MM.1S (cell line): ENCODE results near the gene CNTNAP4.

Source experiments
- DNase-seq: peaks from one replicate; pipeline ENCODE4 v3.0.0-alpha.2; 2015
- H2AFZ ChIP-seq: fragments of 300-600 bp; sonication (generic); 2 replicates; pipeline ENCODE4 v1.6.0; 2016; ENCODE audit warnings: antibody characterized with exemption, low read length
- H3F3A ChIP-seq: fragments of 300-600 bp; sonication (generic); 2 replicates; pipeline ENCODE4 v1.6.1; 2016; ENCODE audit warnings: mild to moderate bottlenecking, antibody characterized with exemption, low read length, moderate library complexity, mixed read lengths; ENCODE audit not compliant: insufficient read depth
- H3K27ac ChIP-seq: fragments of 300-600 bp; sonication (generic); 2 replicates; pipeline ENCODE4 v1.5.1; 2016; ENCODE audit warnings: mild to moderate bottlenecking, low read length
- H3K27me3 ChIP-seq: fragments of 300-600 bp; sonication (generic); replicated peaks from 2 replicates; pipeline ENCODE4 v1.6.0; 2016; ENCODE audit warnings: low read length; ENCODE audit not compliant: insufficient read depth
- H3K36me3 ChIP-seq: fragments of 300-600 bp; sonication (generic); replicated peaks from 2 replicates; pipeline ENCODE4 v1.6.1; 2016; ENCODE audit warnings: mild to moderate bottlenecking, low read length, mixed read lengths; ENCODE audit not compliant: insufficient read depth
- H3K4me1 ChIP-seq: fragments of 300-600 bp; sonication (generic); 2 replicates; pipeline ENCODE4 v1.6.1; 2016; ENCODE audit warnings: low read length, mixed read lengths
- H3K4me2 ChIP-seq: fragments of 300-600 bp; sonication (generic); 2 replicates; pipeline ENCODE4 v1.6.0; 2016; ENCODE audit warnings: low read depth, low read length
- H3K4me3 ChIP-seq: fragments of 300-600 bp; sonication (generic); 2 replicates; pipeline ENCODE4 v1.5.1; 2016; ENCODE audit warnings: low read length, mixed read lengths
- H3K79me2 ChIP-seq: fragments of 300-600 bp; sonication (generic); 2 replicates; pipeline ENCODE4 v1.6.1; 2016; ENCODE audit warnings: mixed run types, low read length, mixed read lengths
- H3K9ac ChIP-seq: fragments of 300-600 bp; sonication (generic); 2 replicates; pipeline ENCODE4 v1.6.1; 2016; ENCODE audit warnings: low read length, mixed read lengths
- H3K9me2 ChIP-seq: fragments of 300-600 bp; sonication (generic); replicated peaks from 2 replicates; pipeline ENCODE4 v1.6.1; 2016; ENCODE audit warnings: mild to moderate bottlenecking, low read length, mixed read lengths; ENCODE audit not compliant: insufficient read depth
- H3K9me3 ChIP-seq: fragments of 300-600 bp; sonication (generic); replicated peaks from 2 replicates; pipeline ENCODE4 v1.6.1; 2016; ENCODE audit warnings: mild to moderate bottlenecking, low read length, mixed read lengths; ENCODE audit not compliant: insufficient read depth
- H4K20me1 ChIP-seq: fragments of 300-600 bp; sonication (generic); 2 replicates; pipeline ENCODE4 v1.6.1; 2016; ENCODE audit warnings: mild to moderate bottlenecking, low read length, moderate library complexity, mixed read lengths; ENCODE audit not compliant: insufficient read depth
- CTCF ChIP-seq: fragments of 300-600 bp; sonication (generic); IDR thresholded peaks from 2 replicates; pipeline ENCODE4 v1.5.1; 2016; ENCODE audit warnings: antibody characterized with exemption, low read length, mixed read lengths
- EZH2 ChIP-seq: fragments of 300-600 bp; sonication (generic); optimal IDR thresholded peaks from 2 replicates; pipeline ENCODE3; 2017; ENCODE audit warnings: low read depth, mild to moderate bottlenecking, antibody characterized with exemption, low read length, mixed read lengths
- EZH2phosphoT487 ChIP-seq: fragments of 300-600 bp; sonication (generic); IDR thresholded peaks from 2 replicates; pipeline ENCODE4 v1.6.1; 2018; ENCODE audit warnings: antibody characterized with exemption, low read length

The CNTNAP4 gene

GRCh38 chr16:76524769-76525168 lies 247.6 kb downstream of the CNTNAP4 start:
- no peak overlapping the region for H3K4me3 ChIP-seq
- no peaks in the 10 kb centered on the region for H3K36me3 ChIP-seq
- H3K27me3 ChIP-seq: no peaks in the 10 kb centered on the region
- TF ChIP-seq EZH2: no peak
- no peak for TF ChIP-seq EZH2phosphoT487
- TF ChIP-seq CTCF: no peak
- no peaks in the 10 kb centered on the region for H3K9me2 ChIP-seq
- no peaks in the 10 kb centered on the region for H3K9me3 ChIP-seq
- no peaks in the 10 kb centered on the region for H3K4me1 ChIP-seq
- H3K9ac ChIP-seq: no peak overlapping the region
- no peaks in the 10 kb centered on the region for H3K79me2 ChIP-seq
- H2AFZ ChIP-seq: no peak overlapping the region
- H3K27ac ChIP-seq: no peak overlapping the region
- H4K20me1 ChIP-seq: no peaks in the 10 kb centered on the region
- H3K4me2 ChIP-seq: no peak overlapping the region
- DNase-seq: no peak
- no peaks in the 10 kb centered on the region for H3F3A ChIP-seq

GRCh38 chr16:76527244-76527643 lies 250.0 kb downstream of the CNTNAP4 start:
- no peaks in the 10 kb centered on the region for H3K9me3 ChIP-seq
- no peaks in the 10 kb centered on the region for H4K20me1 ChIP-seq
- no peak overlapping the region for H3K4me2 ChIP-seq
- no peak overlapping the region for H3K27ac ChIP-seq
- no peak overlapping the region for H3K4me3 ChIP-seq
- H3K9ac ChIP-seq: no peak overlapping the region
- H2AFZ ChIP-seq: no peak overlapping the region
- no peaks in the 10 kb centered on the region for H3K9me2 ChIP-seq
- no peaks in the 10 kb centered on the region for H3K79me2 ChIP-seq
- no peak for DNase-seq
- no peaks in the 10 kb centered on the region for H3K4me1 ChIP-seq
- H3K27me3 ChIP-seq: no peaks in the 10 kb centered on the region
- TF ChIP-seq EZH2phosphoT487: no peak
- TF ChIP-seq CTCF: no peak
- TF ChIP-seq EZH2: no peak
- no peaks in the 10 kb centered on the region for H3K36me3 ChIP-seq
- H3F3A ChIP-seq: no peaks in the 10 kb centered on the region

- H3K9me2 ChIP-seq: no peaks in the 10 kb centered on the region
- H3K27me3 ChIP-seq: no peaks in the 10 kb centered on the region
- H3K4me2 ChIP-seq: no peak overlapping the region
- no peak overlapping the region for H3K9ac ChIP-seq
- H3K27ac ChIP-seq: no peak overlapping the region
- H3F3A ChIP-seq: no peaks in the 10 kb centered on the region
- H2AFZ ChIP-seq: no peak overlapping the region
- no peak for DNase-seq
- no peaks in the 10 kb centered on the region for H4K20me1 ChIP-seq
- no peaks in the 10 kb centered on the region for H3K36me3 ChIP-seq
- TF ChIP-seq EZH2phosphoT487 (no peak), EZH2 (no peak), CTCF (no peak)
- H3K4me1 ChIP-seq: no peaks in the 10 kb centered on the region
- H3K9me3 ChIP-seq: no peaks in the 10 kb centered on the region
- no peaks in the 10 kb centered on the region for H3K79me2 ChIP-seq
- no peak overlapping the region for H3K4me3 ChIP-seq
Measured at GRCh38 chr16:76529120-76529519, 251.9 kb downstream of the CNTNAP4 start.
